OCI-LY1 (cell line): Measurements from ENCODE around the gene CD82.

Source experiments
- H2AFZ ChIP-seq: fragments of 200-600 bp; sonication (generic), shearing (Covaris generic); 2 replicates; pipeline ENCODE4 v1.6.0; 2014; ENCODE audit warnings: antibody characterized with exemption, mild to moderate bottlenecking, low read length
- H3F3A ChIP-seq: fragments of 200-600 bp; sonication (generic), shearing (Covaris generic); 2 replicates; pipeline ENCODE4 v1.6.0; 2014; ENCODE audit warnings: mild to moderate bottlenecking, antibody characterized with exemption, low read length, moderate library complexity; ENCODE audit not compliant: insufficient read depth
- H3K27ac ChIP-seq: fragments of 200-600 bp; sonication (generic); 2 replicates; pipeline ENCODE4 v1.5.1; 2014; ENCODE audit warnings: low read length, mixed run types, mild to moderate bottlenecking, low read depth; ENCODE audit not compliant: poor library complexity, severe bottlenecking
- H3K27me3 ChIP-seq: fragments of 200-600 bp; sonication (generic); 2 replicates; pipeline ENCODE4 v1.6.0; 2014; ENCODE audit warnings: antibody characterized with exemption, mild to moderate bottlenecking, low read length, moderate library complexity; ENCODE audit not compliant: insufficient read depth
- H3K36me3 ChIP-seq: fragments of 200-600 bp; sonication (generic); 2 replicates; pipeline ENCODE4 v1.6.1; 2014; ENCODE audit warnings: mild to moderate bottlenecking, antibody characterized with exemption, low read length, moderate library complexity, mixed read lengths; ENCODE audit not compliant: insufficient read depth
- H3K4me1 ChIP-seq: fragments of 200-600 bp; sonication (generic); 2 replicates; pipeline ENCODE4 v1.5.1; 2014; ENCODE audit warnings: mild to moderate bottlenecking, low read length, moderate library complexity; ENCODE audit not compliant: insufficient read depth, severe bottlenecking
- H3K4me2 ChIP-seq: fragments of 200-600 bp; sonication (generic), shearing (Covaris generic); 2 replicates; pipeline ENCODE4 v1.6.1; 2014; ENCODE audit warnings: low read length
- H3K4me3 ChIP-seq: fragments of 200-600 bp; sonication (generic); 2 replicates; pipeline ENCODE4 v1.5.1; 2014; ENCODE audit warnings: low read length, low read depth, mild to moderate bottlenecking, mixed read lengths; ENCODE audit not compliant: poor library complexity, severe bottlenecking
- H3K79me2 ChIP-seq: fragments of 200-600 bp; shearing (Covaris generic); 2 replicates; pipeline ENCODE4 v1.6.1; 2016; ENCODE audit warnings: mixed run types, low read length, mixed read lengths; ENCODE audit not compliant: insufficient read depth
- H3K9ac ChIP-seq: fragments of 200-600 bp; sonication (generic), shearing (Covaris generic); 2 replicates; pipeline ENCODE4 v1.6.1; 2014; ENCODE audit warnings: mild to moderate bottlenecking, low read length, mixed read lengths
- H3K9me2 ChIP-seq: fragments of 200-600 bp; sonication (generic), shearing (Covaris generic); 2 replicates; pipeline ENCODE4 v1.6.1; 2014; ENCODE audit warnings: low read depth, mild to moderate bottlenecking, low read length, mixed read lengths
- H3K9me3 ChIP-seq: fragments of 200-600 bp; shearing (Covaris generic); 2 replicates; pipeline ENCODE4 v1.6.1; 2014; ENCODE audit warnings: low read length, mixed read lengths
- H4K20me1 ChIP-seq: fragments of 200-600 bp; sonication (generic), shearing (Covaris generic); 2 replicates; pipeline ENCODE4 v1.6.0; 2016; ENCODE audit warnings: mild to moderate bottlenecking, low read length; ENCODE audit not compliant: insufficient read depth
- CTCF ChIP-seq: fragments of 200-600 bp; sonication (generic), shearing (Covaris generic); IDR thresholded peaks from 2 replicates; pipeline ENCODE4 v1.5.1; 2017; ENCODE audit warnings: mild to moderate bottlenecking, antibody characterized with exemption, low read length, moderate library complexity, mixed read lengths
- EZH2 ChIP-seq: fragments of 200-600 bp; sonication (generic), shearing (Covaris generic); IDR thresholded peaks from 2 replicates; pipeline ENCODE4 v1.8.0; 2017; ENCODE audit warnings: borderline replicate concordance, mixed run types, mild to moderate bottlenecking, antibody characterized with exemption, low read length, moderate library complexity, mixed read lengths

Gene CD82

GRCh38 chr11:44568331-44568657, 2.8 kb downstream of the CD82 start:
- H3K9ac ChIP-seq, result no peak overlapping the region
- H2AFZ ChIP-seq, result no peak overlapping the region
- no peak for TF ChIP-seq EZH2
- no peak for TF ChIP-seq CTCF

GRCh38 chr11:44568658-44569473, 3.4 kb downstream of the CD82 start:
- no peak overlapping the region for H3K9ac ChIP-seq
- H3K27ac ChIP-seq, result no peak overlapping the region
- H3K9me2 ChIP-seq, result no peaks in the 10 kb centered on the region
- no peaks in the 10 kb centered on the region for H4K20me1 ChIP-seq
- no peak overlapping the region for H3K4me3 ChIP-seq
- H3K9me3 ChIP-seq, result no peaks in the 10 kb centered on the region
- H3F3A ChIP-seq, result no peaks in the 10 kb centered on the region
- no peak overlapping the region for H2AFZ ChIP-seq
- TF ChIP-seq CTCF (no peak), EZH2 (no peak)
- H3K79me2 ChIP-seq, result no peaks in the 10 kb centered on the region
- H3K4me1 ChIP-seq, result peaks cover 23% of the 10 kb centered on the region
- H3K36me3 ChIP-seq, result no peaks in the 10 kb centered on the region
- H3K27me3 ChIP-seq, result no peaks in the 10 kb centered on the region
- no peak overlapping the region for H3K4me2 ChIP-seq

More at GRCh38 chr11:44568331-44568657, 2.8 kb downstream of the CD82 start:
- Histone ChIP-seq H3K4me1 (peaks cover 23% of the 10 kb centered on the region), H3K27me3 (no peaks in the 10 kb centered on the region), H3K79me2 (no peaks in the 10 kb centered on the region), H4K20me1 (no peaks in the 10 kb centered on the region), H3K9me3 (no peaks in the 10 kb centered on the region), H3K27ac (no peak overlapping the region), H3K36me3 (no peaks in the 10 kb centered on the region), H3K4me2 (no peak overlapping the region), H3K9me2 (no peaks in the 10 kb centered on the region), H3F3A (no peaks in the 10 kb centered on the region), H3K4me3 (no peak overlapping the region)

GRCh38 chr11:44570411-44571155, 5.1 kb downstream of the CD82 start:
- Histone ChIP-seq H3K4me2 (no peak overlapping the region), H3K27ac (no peak overlapping the region), H3F3A (no peaks in the 10 kb centered on the region), H3K4me3 (no peak overlapping the region), H3K4me1 (peaks cover 30% of the 10 kb centered on the region), H3K27me3 (no peaks in the 10 kb centered on the region), H4K20me1 (no peaks in the 10 kb centered on the region), H3K9me3 (no peaks in the 10 kb centered on the region), H3K36me3 (no peaks in the 10 kb centered on the region), H2AFZ (no peak overlapping the region), H3K79me2 (no peaks in the 10 kb centered on the region), H3K9ac (no peak overlapping the region), H3K9me2 (no peaks in the 10 kb centered on the region)
- TF ChIP-seq CTCF, result no peak
- TF ChIP-seq EZH2, result no peak
